Loucy (cell line): ENCODE data around the gene INPP5D.

Experiments
- H2AFZ ChIP-seq: fragments of 200-600 bp; sonication (generic); 2 replicates; pipeline ENCODE4 v1.6.0; 2016; ENCODE audit warnings: antibody characterized with exemption, mild to moderate bottlenecking, low read length, moderate library complexity
- H3F3A ChIP-seq: fragments of 200-600 bp; 2 replicates; pipeline ENCODE4 v1.6.0; 2016; ENCODE audit warnings: antibody characterized with exemption, low read depth, mild to moderate bottlenecking
- H3K27me3 ChIP-seq: fragments of 200-600 bp; sonication (generic); 2 replicates; pipeline ENCODE4 v1.6.1; 2014; ENCODE audit warnings: low read length, mild to moderate bottlenecking; ENCODE audit not compliant: insufficient read depth, poor library complexity, severe bottlenecking
- H3K36me3 ChIP-seq: fragments of 200-600 bp; sonication (generic); 2 replicates; pipeline ENCODE4 v1.6.1; 2016; ENCODE audit warnings: low read length; ENCODE audit not compliant: insufficient read depth
- H3K4me1 ChIP-seq: fragments of 200-600 bp; sonication (generic); 2 replicates; pipeline ENCODE4 v1.5.1; 2014; ENCODE audit warnings: low read length, mild to moderate bottlenecking; ENCODE audit not compliant: insufficient read depth, poor library complexity, severe bottlenecking
- H3K4me2 ChIP-seq: fragments of 200-600 bp; sonication (generic); 2 replicates; pipeline ENCODE4 v1.6.0; 2014; ENCODE audit warnings: antibody characterized with exemption, low read length, low read depth, mild to moderate bottlenecking; ENCODE audit not compliant: poor library complexity, severe bottlenecking
- H3K4me3 ChIP-seq: fragments of 200-600 bp; sonication (generic); 2 replicates; pipeline ENCODE4 v1.5.1; 2014; ENCODE audit warnings: low read length, mild to moderate bottlenecking, mixed read lengths; ENCODE audit not compliant: poor library complexity, severe bottlenecking
- H3K79me2 ChIP-seq: fragments of 200-600 bp; sonication (generic); 2 replicates; pipeline ENCODE4 v1.6.1; 2014; ENCODE audit warnings: low read length; ENCODE audit not compliant: insufficient read depth
- H3K9ac ChIP-seq: fragments of 200-600 bp; sonication (generic); 2 replicates; pipeline ENCODE4 v1.6.0; 2014; ENCODE audit warnings: mild to moderate bottlenecking, low read depth, low read length, moderate library complexity; ENCODE audit not compliant: poor library complexity, severe bottlenecking
- H3K9me2 ChIP-seq: fragments of 200-600 bp; sonication (generic); replicated peaks from 2 replicates; pipeline ENCODE4 v1.6.1; 2016; ENCODE audit warnings: low read depth, low read length, mixed read lengths
- H3K9me3 ChIP-seq: fragments of 200-600 bp; sonication (generic); 2 replicates; pipeline ENCODE4 v1.6.1; 2014; ENCODE audit warnings: mild to moderate bottlenecking, antibody characterized with exemption, low read length, low read depth; ENCODE audit not compliant: insufficient read depth
- H4K20me1 ChIP-seq: fragments of 200-600 bp; sonication (generic); 2 replicates; pipeline ENCODE4 v1.6.0; 2014; ENCODE audit warnings: antibody characterized with exemption, low read length, mild to moderate bottlenecking; ENCODE audit not compliant: insufficient read depth, poor library complexity, severe bottlenecking
- EZH2phosphoT487 ChIP-seq: fragments of 200-600 bp; IDR thresholded peaks from 2 replicates; pipeline ENCODE4 v1.6.1; 2018; ENCODE audit warnings: antibody characterized with exemption, mild to moderate bottlenecking, moderate library complexity, borderline replicate concordance
- TF ChIP-seq, protein P1 (sequence below): fragments of 200-600 bp; sonication (generic); conservative IDR thresholded peaks from 2 replicates; pipeline ENCODE4 v1.5.1; 2014; ENCODE audit warnings: mild to moderate bottlenecking, antibody characterized with exemption, low read length

Gene INPP5D

DNA sequence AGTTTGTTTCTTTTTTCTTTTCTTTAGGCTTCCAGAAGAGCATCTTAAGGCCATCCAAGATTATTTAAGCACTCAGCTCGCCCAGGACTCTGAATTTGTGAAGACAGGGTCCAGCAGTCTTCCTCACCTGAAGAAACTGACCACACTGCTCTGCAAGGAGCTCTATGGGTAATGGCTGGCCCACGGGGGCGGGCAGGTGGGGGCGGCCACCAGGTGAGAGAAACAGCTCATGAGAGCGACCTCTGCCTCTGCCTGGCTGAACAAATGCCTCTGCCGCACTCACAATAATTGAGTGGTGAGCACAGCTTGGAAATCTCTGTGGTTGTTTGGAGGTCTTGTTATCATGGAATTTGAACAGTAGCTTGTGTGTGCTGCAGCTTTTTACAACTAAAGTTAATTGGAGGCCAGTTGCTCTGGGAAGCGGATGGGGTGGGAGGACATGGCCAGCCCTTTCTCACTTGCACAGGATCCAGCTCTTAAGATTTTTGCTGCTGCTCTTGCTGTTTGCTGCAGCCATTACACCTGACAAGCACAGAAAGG is 70.4 kb downstream of the INPP5D start:
- Histone ChIP-seq H3K36me3 (peaks cover 96% of the 10 kb centered on the region), H3F3A (no peaks in the 10 kb centered on the region), H3K4me1 (peaks cover 12% of the 10 kb centered on the region), H2AFZ (no peak overlapping the region), H3K9me3 (no peaks in the 10 kb centered on the region), H3K4me3 (no peak overlapping the region), H3K27me3 (no peaks in the 10 kb centered on the region), H3K9ac (no peak overlapping the region), H3K9me2 (no peaks in the 10 kb centered on the region), H3K79me2 (peaks cover 3% of the 10 kb centered on the region; the same call in 1 of the 2 replicates), H3K4me2 (peak overlapping the region; percentile 16), H4K20me1 (peaks cover 11% of the 10 kb centered on the region)
- TF ChIP-seq, protein P1, sequence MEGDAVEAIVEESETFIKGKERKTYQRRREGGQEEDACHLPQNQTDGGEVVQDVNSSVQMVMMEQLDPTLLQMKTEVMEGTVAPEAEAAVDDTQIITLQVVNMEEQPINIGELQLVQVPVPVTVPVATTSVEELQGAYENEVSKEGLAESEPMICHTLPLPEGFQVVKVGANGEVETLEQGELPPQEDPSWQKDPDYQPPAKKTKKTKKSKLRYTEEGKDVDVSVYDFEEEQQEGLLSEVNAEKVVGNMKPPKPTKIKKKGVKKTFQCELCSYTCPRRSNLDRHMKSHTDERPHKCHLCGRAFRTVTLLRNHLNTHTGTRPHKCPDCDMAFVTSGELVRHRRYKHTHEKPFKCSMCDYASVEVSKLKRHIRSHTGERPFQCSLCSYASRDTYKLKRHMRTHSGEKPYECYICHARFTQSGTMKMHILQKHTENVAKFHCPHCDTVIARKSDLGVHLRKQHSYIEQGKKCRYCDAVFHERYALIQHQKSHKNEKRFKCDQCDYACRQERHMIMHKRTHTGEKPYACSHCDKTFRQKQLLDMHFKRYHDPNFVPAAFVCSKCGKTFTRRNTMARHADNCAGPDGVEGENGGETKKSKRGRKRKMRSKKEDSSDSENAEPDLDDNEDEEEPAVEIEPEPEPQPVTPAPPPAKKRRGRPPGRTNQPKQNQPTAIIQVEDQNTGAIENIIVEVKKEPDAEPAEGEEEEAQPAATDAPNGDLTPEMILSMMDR, result no peak
- TF ChIP-seq EZH2phosphoT487, result no peak

DNA sequence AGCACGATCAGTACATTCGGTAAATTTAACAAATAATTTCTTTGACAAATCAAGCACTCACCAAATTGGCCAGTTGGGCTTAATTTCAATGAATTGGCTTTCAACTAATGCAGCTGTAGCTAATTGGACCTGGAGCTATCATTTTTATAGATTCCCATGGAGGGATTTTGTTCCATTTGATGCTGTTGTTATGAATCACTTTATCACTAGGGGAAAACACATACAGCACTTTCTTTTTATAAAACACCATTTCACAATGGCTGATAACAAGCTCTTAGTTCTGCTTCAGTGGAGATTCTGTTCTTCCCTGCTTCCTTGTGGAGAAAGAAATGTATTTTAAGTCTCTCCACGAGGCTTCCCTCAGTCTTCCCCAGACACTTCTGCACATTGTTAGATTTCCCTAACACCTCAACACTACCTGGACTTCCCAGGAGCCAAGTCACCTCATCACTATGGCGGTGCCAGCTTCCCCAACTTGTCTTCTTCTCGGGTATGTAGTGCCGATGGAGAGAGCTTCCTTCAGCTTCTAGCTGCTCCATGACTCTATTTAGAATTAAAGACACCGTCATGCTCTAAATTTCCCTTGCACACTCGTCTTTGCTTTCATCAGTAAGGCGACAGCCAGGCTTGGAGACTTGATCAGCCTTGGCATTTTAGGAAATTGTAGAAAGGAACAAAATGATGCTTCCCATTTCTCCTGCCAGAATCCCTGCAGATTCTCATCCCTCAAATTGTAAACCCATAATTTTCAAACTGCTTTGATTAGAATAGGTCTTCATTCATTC is 72.0 kb downstream of the INPP5D start:
- TF ChIP-seq EZH2phosphoT487, result no peak
- Histone ChIP-seq H3F3A (no peaks in the 10 kb centered on the region), H3K4me2 (no peak overlapping the region), H3K27me3 (no peaks in the 10 kb centered on the region), H3K79me2 (no peaks in the 10 kb centered on the region), H2AFZ (no peak overlapping the region), H4K20me1 (peaks cover 11% of the 10 kb centered on the region), H3K9ac (no peak overlapping the region), H3K4me1 (peaks cover 12% of the 10 kb centered on the region), H3K9me3 (no peaks in the 10 kb centered on the region), H3K9me2 (no peaks in the 10 kb centered on the region), H3K36me3 (peaks cover 93% of the 10 kb centered on the region), H3K4me3 (no peak overlapping the region)

DNA sequence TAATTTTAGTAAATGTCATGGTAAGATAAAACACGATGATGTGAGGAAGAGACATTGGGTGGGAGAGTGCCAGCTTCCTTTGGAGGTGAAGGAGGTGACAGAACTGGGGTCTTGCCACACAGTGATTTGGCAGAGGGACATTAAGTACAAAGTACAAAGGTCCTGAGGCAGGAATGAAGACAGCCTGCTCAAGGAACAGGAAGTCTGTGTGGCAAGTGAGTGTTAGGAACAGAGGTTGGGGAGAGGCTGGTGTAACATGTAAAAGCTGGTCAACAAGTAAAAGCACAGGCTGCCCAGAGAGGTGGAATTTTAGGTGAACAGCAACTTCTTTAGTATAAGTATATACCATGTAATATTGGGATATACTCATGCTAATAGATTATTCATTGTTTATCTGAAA is 73.1 kb downstream of the INPP5D start:
- Histone ChIP-seq H3F3A (no peaks in the 10 kb centered on the region), H4K20me1 (peaks cover 11% of the 10 kb centered on the region), H3K27me3 (no peaks in the 10 kb centered on the region), H2AFZ (no peak overlapping the region), H3K9ac (no peak overlapping the region), H3K4me1 (peaks cover 12% of the 10 kb centered on the region), H3K9me2 (no peaks in the 10 kb centered on the region), H3K79me2 (no peaks in the 10 kb centered on the region), H3K4me3 (no peak overlapping the region), H3K4me2 (no peak overlapping the region), H3K36me3 (peaks cover 82% of the 10 kb centered on the region), H3K9me3 (no peaks in the 10 kb centered on the region)
- TF ChIP-seq EZH2phosphoT487, result no peak
- TF ChIP-seq, protein P1, result no peak
